Measurements from ENCODE around the gene TRPV3.
"Not testable (repeated sequence)": the region's sequence is repeated elsewhere in the genome, so short reads cannot be mapped to it uniquely, and the experiment has no call there.

The TRPV3 gene

DNA sequence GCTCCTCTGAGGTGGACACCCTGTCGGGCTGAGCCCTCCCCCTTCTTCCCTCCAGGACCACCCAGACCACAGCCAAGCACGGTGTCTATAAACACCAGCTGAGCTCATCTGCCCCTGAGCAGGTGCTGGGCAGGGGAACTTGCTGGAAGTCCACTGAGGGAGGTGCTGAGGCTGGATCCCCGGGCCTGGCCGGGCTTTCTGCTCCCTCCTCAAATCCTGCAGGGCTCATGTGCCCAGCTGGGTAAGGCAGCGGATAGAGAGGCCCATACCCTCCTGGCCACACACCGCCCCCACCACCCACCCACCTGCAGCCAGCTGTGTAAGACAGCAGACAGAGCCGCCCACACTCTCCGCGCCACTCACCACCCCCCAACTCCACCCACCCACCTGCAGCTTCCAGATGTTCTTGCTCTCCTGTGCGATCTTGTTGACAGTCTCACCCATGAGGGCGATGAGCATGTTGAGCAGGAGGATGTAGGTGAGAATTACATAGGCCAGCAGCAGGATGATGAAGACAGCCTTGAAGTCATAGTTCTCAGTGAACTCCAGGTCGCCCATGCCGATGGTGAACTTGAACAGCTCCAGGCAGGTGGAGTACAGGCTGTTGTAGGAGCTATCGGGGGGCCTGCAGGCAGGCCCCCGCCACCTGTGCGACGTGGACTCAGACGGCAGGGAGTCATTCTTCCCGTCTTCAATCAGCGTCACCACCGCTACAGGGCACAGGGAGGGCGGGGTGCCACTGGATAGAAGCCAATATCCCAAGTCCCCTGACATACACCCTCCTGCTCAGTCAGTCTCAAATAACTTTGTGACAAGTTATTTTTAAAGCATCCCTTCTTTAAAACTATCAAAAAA, 15.9 kb upstream of the TRPV3 start:
- no peak for DNase-seq

DNA sequence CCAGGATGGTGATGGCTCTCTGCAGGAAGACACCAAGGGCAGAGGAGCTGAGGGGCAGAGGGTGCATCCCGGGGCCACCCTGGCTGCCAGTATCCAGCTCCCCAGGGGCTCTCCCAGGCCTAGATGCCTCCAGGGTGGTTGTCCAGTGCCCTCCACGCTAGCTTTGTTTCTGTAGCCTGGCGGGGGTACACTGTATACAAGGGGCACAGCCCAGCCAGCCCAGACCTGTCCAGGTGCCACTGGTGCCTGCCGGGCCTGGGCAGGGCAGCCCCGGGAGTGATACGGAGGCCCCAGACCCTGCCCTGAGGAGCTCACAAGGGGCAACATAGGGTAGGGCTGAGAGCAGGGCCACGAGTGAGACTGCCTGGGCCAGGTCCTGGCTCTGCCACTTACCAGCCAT, 14.6 kb upstream of the TRPV3 start:
- no peak for DNase-seq

GRCh38 chr17:3571043-3571900, 13.7 kb upstream of the TRPV3 start:
- DNase-seq: no peak

GRCh38 chr17:3569534-3570137, 12.0 kb upstream of the TRPV3 start:
- no peak for DNase-seq

DNA sequence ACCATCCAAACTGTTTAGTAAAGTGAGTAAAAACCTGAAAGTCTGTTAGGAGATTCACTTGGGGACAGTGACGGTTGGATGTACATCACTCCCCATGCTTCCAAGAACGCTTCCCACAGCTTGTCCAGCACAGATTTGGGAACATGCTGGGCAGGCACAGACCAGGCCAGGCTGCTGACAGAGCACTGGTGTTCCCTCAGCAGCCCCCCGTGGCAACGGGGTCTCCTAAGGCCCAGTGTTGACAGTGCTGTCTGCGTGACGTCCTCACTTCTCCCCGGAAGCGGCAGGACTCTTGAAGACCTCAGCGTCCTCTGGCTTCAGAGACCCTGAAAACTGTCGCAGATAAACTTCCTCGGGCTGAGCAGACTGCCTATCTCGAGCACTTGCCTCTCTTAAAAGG, 8.9 kb upstream of the TRPV3 start:
- DNase-seq: no peak

- DNase-seq: no peak
Measured at GRCh38 chr17:3565143-3565542, 7.5 kb upstream of the TRPV3 start.

- DNase-seq: not testable (repeated sequence)
Measured at GRCh38 chr17:3564241-3564640, 6.6 kb upstream of the TRPV3 start.

DNA sequence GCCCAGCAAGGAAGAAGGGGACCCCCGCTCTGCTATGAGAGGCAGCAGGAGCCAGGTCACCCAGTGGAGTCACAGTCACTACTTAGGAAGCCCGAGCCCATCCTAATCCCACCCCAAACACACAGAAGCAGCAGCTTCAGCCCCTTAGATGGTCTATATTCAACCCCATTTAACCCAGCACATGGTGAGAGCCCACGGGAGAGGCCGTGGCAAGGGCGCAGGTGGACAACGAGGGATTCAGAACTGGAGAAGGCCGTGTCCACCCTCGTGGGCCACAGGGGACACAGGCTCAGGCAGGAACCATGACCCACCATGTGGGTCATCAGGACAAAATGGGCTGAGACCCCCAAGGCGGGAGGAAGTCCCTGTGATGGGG, 1.6 kb upstream of the TRPV3 start:
- DNase-seq: no peak

DNA sequence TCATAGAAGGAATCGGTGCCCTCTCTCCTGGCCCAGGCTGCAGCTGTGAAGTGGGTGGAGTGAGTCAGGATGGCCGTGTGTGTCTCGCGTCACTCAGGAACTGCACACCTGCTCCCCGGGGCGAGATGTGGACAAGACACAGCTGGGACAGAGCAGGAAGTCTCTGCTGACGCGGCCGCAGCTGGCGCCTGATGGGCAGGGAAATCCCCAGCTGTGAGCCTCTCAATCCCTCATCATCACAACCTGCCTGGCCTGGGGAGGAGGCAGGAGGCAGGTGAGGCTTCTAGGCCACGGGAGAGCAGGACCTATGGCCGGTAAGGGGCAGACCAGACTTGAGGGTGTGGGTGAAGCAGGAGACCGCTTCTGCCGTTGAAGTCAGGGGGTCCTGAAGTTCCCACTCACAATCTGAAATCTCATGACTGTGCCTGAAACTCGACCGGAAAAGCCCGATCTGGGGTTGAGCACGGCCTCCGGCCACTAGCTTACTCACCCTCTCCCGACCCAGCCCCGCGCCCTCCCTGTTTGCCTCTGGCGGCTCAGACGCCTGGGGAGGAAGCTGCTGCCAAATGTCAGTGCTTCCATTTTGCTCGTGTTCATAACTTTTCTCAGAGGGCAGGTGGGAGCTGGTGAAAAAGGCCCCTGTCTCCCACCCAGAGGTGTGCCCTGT, 1.1 kb upstream of the TRPV3 start:
- DNase-seq: peak; percentile 62

- no peak for DNase-seq
Measured at GRCh38 chr17:3556916-3557767, 470 bp downstream of the TRPV3 start.

DNA sequence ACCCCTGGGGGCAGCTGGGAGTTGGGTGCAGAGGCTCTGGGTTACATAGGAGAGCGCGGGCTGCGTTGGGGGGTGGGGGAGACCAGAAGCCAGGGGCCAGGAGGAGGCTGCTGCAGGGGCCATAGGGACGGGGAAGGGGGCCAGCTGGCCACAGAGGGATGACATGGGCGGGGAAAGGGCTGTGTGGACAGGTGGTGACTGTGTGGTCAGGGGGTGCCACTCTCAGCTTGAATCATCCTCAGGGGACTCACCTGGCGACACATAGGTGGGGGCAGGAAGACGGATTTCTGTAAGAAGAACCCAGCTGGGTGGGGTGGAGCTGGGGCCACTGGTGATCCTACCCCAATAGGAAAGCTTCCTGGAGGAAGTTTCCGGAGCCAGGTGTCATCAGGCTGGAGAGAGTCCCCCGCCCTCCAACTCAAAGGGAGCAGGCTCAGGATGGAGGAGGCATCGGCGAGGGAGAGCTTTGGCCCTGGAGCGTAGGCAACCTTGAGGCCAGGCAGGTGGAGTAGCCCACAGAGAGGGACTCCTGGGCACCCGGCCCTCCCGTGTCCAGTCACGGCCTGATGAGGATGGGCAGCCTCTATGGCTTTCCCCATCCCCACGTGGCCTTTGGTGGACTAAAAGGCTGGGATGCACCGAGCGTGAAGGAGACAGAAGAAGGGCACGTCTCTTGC, 1.2 kb downstream of the TRPV3 start:
- no peak for DNase-seq

GRCh38 chr17:3555189-3555796, 2.3 kb downstream of the TRPV3 start:
- DNase-seq: no peak

- no peak for DNase-seq
Measured at GRCh38 chr17:3554440-3554839, 3.2 kb downstream of the TRPV3 start.

- no peak for DNase-seq
Measured at GRCh38 chr17:3553419-3554401, 3.9 kb downstream of the TRPV3 start.

- no peak for DNase-seq
Measured at GRCh38 chr17:3552916-3553315, 4.7 kb downstream of the TRPV3 start.

GRCh38 chr17:3551189-3551588, 6.4 kb downstream of the TRPV3 start:
- no peak for DNase-seq

GRCh38 chr17:3549610-3550162, 7.9 kb downstream of the TRPV3 start:
- DNase-seq: no peak

DNA sequence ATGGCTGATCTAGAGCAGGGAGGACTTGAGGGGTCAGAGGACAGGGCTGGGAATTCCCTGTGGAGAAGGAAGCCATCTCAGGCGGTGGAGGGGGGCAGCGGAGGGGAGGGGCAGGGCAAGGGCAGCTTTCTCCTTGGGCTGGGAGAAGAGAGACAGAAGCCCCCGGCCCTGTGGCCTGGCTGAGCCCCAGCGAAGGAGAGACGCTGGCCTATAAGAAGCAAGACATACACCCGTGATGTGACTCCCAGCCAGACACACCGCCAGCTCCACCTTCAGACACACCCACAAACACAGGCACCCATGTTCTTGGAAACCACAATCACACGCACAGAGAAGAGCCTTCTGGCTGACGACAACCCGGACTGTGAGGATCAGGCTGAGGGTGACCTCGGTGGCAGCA, 10.0 kb downstream of the TRPV3 start:
- DNase-seq: no peak

GRCh38 chr17:3546997-3547396, 10.6 kb downstream of the TRPV3 start:
- DNase-seq: no peak

- DNase-seq: no peak
Measured at GRCh38 chr17:3546521-3546920, 11.1 kb downstream of the TRPV3 start.

Data from activated CD8-positive, alpha-beta memory T cell treated with anti-CD3 and anti-CD28 coated beads for 24 hours (primary cell).